ENCODE data around the gene GRB14.

Gene GRB14

DNA sequence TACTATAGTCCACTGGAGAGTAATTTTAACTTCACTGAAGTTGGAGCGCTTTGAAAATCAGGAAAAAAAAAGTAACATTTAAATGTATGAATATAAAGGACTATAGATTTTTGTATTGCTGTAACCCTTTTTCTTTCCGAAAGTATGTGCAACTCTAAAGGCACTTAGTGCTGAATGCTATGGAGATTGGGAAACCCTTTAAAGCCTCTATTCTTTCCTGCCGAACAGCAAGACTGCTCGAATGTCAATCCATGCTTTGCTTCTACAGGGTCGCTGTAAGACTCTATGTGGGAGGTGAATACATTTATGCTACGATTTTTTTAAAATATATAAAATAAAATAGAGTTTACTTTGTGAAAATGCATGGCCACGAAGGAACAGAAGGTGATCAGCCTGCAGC lies 825 bp downstream of the GRB14 start:
- in situ Hi-C loops (cut with HindIII; ENCODE audit: low sequenced_read_pairs) = loop anchor here (5.0 kb wide), 1 partner anchor 42 kb away; no protein-coding TSS in a partner anchor

GRCh38 chr2:164617466-164617865 lies 3.8 kb downstream of the GRB14 start:
- in situ Hi-C loops (cut with HindIII; ENCODE audit: low sequenced_read_pairs) = no loop called here

DNA sequence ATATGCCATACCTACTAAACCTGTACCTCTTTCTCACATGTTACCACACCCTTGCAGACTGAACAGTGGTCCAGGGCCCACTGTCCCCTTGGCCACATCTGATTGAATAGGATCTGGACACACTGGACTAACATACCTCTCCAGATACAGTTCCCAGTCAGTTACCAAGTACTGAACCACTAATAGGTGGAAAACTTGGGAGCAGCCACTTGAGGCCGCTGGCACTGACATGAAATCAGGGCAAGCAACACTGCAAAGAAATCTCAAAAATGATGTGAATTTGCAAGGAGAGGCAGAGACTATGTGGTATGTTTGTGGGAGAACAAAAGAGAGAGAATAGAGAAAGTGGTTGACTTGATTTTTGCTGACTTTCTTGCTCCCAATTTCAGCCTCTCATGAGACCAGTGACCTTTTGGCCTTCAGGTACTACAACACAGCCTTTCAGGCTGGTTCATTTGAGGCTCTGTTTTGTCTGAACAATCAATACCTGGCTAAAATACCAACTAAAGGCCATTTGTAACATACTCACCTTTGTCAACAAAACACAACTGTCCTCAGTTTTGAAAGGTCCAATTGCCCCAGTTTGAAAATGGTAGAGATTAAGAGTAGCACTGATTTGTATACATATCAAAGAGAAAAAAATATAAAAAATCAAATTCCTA lies 7.8 kb downstream of the GRB14 start:
- in situ Hi-C loops (cut with HindIII; ENCODE audit: low sequenced_read_pairs) = no loop called here

- in situ Hi-C loops (cut with HindIII; ENCODE audit: low sequenced_read_pairs) = loop anchor here (5.0 kb wide), 1 partner anchor 42 kb away; no protein-coding TSS in a partner anchor
Measured at GRCh38 chr2:164609790-164610189, 11.5 kb downstream of the GRB14 start.

DNA sequence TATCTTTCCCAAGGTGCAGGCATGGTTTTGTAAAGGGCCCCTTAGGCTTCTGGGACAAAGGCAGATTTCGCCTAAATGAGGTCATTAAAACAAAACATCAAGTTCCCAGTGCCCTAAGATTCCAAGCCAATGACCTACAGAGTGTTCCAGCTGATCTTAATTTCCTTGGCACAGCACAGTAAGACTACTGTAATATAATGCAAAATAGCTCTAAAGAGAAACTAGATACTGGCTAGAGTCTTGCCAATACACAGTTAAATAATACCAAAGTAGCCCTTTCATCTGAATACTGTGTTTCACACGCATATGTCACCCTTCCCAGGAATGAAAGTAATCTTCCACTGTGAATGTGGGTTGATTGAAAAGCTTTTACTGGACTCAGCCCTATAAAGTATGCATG lies 14.7 kb downstream of the GRB14 start:
- in situ Hi-C loops (cut with HindIII; ENCODE audit: low sequenced_read_pairs) = loop anchor here (5.0 kb wide), 1 partner anchor 39 kb away; no protein-coding TSS in a partner anchor

GRCh38 chr2:164605295-164605694 lies 16.0 kb downstream of the GRB14 start:
- in situ Hi-C loops (cut with HindIII; ENCODE audit: low sequenced_read_pairs) = loop anchor here (5.0 kb wide), 1 partner anchor 38 kb away; no protein-coding TSS in a partner anchor

- in situ Hi-C loops (cut with HindIII; ENCODE audit: low sequenced_read_pairs) = no loop called here
Measured at GRCh38 chr2:164600763-164601162, 20.5 kb downstream of the GRB14 start.

- in situ Hi-C loops (cut with HindIII; ENCODE audit: low sequenced_read_pairs) = no loop called here
Measured at GRCh38 chr2:164599954-164600589, 21.2 kb downstream of the GRB14 start.

DNA sequence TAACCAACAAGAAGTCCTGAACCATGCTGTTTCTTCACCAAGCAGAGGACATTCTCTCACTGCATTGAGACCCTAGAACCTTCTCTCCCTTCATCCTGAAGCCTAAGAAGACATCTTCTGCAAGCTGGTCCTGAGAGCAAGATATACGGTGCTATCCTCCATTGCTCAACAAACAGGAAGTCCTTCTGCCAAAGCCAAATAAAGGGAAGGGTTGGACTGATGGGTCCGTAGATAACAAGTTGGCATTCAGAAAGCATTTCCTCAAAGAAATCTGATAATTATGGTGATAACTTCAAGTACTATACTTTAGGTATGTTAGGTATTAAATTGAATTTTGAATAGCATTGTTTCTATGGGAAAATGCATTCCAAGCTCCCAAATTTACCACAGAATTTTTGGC lies 23.3 kb downstream of the GRB14 start:
- in situ Hi-C loops (cut with HindIII; ENCODE audit: low sequenced_read_pairs) = no loop called here

DNA sequence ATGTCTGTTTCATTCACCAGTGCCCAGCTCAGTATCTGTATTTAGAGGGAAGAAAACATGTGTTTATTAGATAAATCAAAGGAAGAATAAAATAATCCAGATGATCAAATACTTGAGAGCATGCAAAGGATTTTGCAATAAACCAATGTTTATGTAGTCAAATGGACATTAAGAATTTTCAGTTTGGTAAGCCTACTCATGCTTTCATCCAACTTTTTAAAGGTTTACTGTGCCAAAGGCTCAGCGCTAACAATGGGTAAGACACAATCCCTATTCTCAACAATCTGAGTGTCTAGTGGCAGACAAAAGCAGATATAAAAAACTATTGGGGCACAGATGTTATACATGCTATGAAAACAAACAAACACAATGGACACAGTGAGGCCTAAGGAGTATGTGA lies 26.3 kb downstream of the GRB14 start:
- in situ Hi-C loops (cut with HindIII; ENCODE audit: low sequenced_read_pairs) = no loop called here

- in situ Hi-C loops (cut with HindIII; ENCODE audit: low sequenced_read_pairs) = no loop called here
Measured at GRCh38 chr2:164593959-164594358, 27.3 kb downstream of the GRB14 start.

GRCh38 chr2:164593541-164593940 lies 27.7 kb downstream of the GRB14 start:
- in situ Hi-C loops (cut with HindIII; ENCODE audit: low sequenced_read_pairs) = no loop called here

DNA sequence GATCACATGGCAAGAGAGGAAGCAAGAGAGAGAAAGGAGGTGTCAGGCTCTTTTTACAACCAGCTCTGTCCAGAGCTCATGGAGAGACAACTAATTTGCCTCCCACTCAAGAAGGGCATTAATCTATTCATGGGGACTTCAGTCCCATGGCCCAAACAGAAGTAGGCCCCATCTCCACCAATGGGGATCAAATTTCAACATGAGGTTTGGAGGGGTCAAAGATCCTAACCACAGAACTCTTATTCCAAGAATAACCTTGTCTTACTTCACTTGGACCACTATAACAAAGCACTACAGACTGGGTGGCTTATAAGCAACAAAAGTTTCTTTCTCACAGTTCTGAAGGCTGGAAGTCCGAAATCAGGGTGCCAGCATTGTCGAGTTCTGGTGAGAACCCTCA lies 31.8 kb downstream of the GRB14 start:
- in situ Hi-C loops (cut with HindIII; ENCODE audit: low sequenced_read_pairs) = no loop called here

DNA sequence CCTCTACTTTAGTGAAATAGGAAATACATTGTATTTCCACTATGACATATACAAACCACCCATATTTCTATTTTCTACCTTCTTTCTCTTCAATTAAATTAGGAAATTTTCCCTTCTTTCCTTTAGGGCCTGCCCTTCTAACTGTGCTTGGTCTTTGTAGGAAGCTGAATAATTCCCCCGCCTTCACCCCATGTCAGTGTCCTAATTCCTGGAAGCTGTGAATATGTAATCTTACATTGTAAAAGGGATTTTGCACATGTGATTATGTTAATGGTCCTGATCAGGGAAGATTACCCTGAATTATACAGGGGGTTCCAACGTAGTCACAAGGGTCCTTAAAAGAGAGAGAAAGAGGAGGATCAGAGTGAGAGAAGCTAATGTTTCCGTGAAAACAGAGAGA lies 40.2 kb downstream of the GRB14 start:
- in situ Hi-C loops (cut with HindIII; ENCODE audit: low sequenced_read_pairs) = no loop called here

DNA sequence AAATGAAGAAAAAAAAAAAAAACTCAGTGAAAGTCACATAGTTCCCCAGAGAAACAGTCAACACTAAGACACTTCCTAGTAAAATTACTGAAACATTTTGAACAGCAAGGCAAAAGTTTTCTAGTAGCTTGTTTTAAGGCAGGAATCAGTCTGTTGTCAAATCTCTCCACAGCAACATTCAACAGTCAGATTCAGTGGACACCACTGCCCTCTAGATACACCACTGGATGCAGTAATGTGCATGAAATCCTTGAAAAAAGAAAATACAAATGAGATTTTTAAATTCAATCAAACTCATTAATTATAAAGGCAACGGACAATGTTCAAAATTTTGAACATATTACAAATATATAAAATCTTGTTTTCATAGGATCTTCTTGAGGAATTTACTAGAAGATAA lies 46.4 kb downstream of the GRB14 start:
- in situ Hi-C loops (cut with HindIII; ENCODE audit: low sequenced_read_pairs) = no loop called here

GRCh38 chr2:164570475-164570874 lies 50.8 kb downstream of the GRB14 start:
- in situ Hi-C loops (cut with HindIII; ENCODE audit: low sequenced_read_pairs) = no loop called here

DNA sequence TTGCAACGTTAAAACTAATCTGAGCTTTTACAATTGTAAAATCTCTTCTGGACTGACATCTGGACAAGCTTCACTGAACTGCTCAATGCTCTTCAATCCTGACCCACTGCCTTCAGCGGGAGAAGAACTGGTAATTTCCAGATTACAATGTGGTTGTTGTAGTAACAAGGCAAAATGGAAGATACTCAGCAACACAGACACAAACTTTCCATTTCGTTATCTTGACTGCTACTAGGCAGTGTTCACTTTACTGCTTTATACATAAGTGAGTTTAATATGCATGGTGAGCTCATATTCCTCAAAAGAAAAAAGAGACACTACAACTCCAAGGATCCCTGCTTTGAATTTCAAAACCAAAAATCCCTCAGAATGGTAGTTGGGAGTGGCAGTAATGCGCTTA lies 51.9 kb downstream of the GRB14 start:
- in situ Hi-C loops (cut with HindIII; ENCODE audit: low sequenced_read_pairs) = loop anchor here (5.0 to 10.0 kb wide), 2 partner anchors 38 to 355 kb away; no protein-coding TSS in a partner anchor

DNA sequence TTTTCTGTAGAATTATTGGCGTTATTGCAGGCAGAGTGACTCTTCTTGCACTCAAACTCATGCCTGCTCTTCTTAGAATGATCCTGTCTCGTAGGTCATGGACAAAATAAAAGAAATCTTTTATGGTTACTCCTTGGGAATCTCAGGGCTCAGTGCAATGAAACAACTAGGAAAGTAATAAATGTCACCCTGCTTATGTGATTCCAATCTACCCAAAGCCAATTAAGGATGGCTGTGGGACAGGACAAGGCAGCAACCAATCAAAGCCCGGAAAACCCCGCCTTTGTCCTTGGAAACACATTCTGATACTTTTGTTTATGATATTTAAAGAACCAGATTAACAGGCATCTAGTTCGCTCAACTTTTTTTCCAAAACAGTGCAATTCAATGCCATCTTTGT lies 53.0 kb downstream of the GRB14 start:
- in situ Hi-C loops (cut with HindIII; ENCODE audit: low sequenced_read_pairs) = loop anchor here (5.0 to 10.0 kb wide), 2 partner anchors 39 to 356 kb away; no protein-coding TSS in a partner anchor

- in situ Hi-C loops (cut with HindIII; ENCODE audit: low sequenced_read_pairs) = loop anchor here (5.0 to 10.0 kb wide), 2 partner anchors 40 to 357 kb away; no protein-coding TSS in a partner anchor
Measured at GRCh38 chr2:164567335-164567989, 53.8 kb downstream of the GRB14 start.

- in situ Hi-C loops (cut with HindIII; ENCODE audit: low sequenced_read_pairs) = loop anchor here (5.0 to 10.0 kb wide), 2 partner anchors 42 to 359 kb away; no protein-coding TSS in a partner anchor
Measured at GRCh38 chr2:164565359-164565758, 55.9 kb downstream of the GRB14 start.

GRCh38 chr2:164562666-164563065 lies 58.6 kb downstream of the GRB14 start:
- in situ Hi-C loops (cut with HindIII; ENCODE audit: low sequenced_read_pairs) = loop anchor here (10.0 kb wide), 1 partner anchor 362 kb away; no protein-coding TSS in a partner anchor
